Karpas-422 (cell line): Measurements from ENCODE around the gene BBIP1. TPM values are rescaled to one million over a fixed set of nuclear protein-coding genes. Genes with fewer than 3 reads are reported as not detected.

Experiments used
- DNase-seq: peaks from one replicate; pipeline ENCODE4 v3.0.0-alpha.2; 2015
- H2AFZ ChIP-seq: fragments of 200-600 bp; sonication (generic); 2 replicates; pipeline ENCODE4 v1.6.1; 2014; ENCODE audit warnings: antibody characterized with exemption, low read length, mixed read lengths
- H3K27ac ChIP-seq: fragments of 200-600 bp; sonication (generic); 2 replicates; pipeline ENCODE4 v1.5.1; 2014; ENCODE audit warnings: mild to moderate bottlenecking, low read length, moderate library complexity
- H3K27me3 ChIP-seq: fragments of 200-600 bp; sonication (generic); 2 replicates; pipeline ENCODE4 v1.6.1; 2014; ENCODE audit warnings: low read length, mixed read lengths
- H3K36me3 ChIP-seq: fragments of 200-600 bp; sonication (generic); 2 replicates; pipeline ENCODE4 v1.6.1; 2014; ENCODE audit warnings: low read length, mixed read lengths; ENCODE audit not compliant: insufficient read depth
- H3K4me1 ChIP-seq: fragments of 200-600 bp; sonication (generic); 2 replicates; pipeline ENCODE4 v1.6.1; 2014; ENCODE audit warnings: mild to moderate bottlenecking, low read length, mixed read lengths
- H3K4me2 ChIP-seq: fragments of 200-600 bp; sonication (generic); 2 replicates; pipeline ENCODE4 v1.6.1; 2014; ENCODE audit warnings: low read length, low read depth, mild to moderate bottlenecking; ENCODE audit not compliant: poor library complexity, severe bottlenecking
- H3K4me3 ChIP-seq: fragments of 200-600 bp; sonication (generic); 2 replicates; pipeline ENCODE4 v1.5.1; 2014; ENCODE audit warnings: mild to moderate bottlenecking, antibody characterized with exemption, low read length, mixed read lengths
- H3K79me2 ChIP-seq: fragments of 200-600 bp; sonication (generic); 2 replicates; pipeline ENCODE4 v1.6.1; 2014; ENCODE audit warnings: mild to moderate bottlenecking, low read length, mixed read lengths
- H3K9ac ChIP-seq: fragments of 200-600 bp; sonication (generic); 2 replicates; pipeline ENCODE4 v1.6.0; 2014; ENCODE audit warnings: low read length
- H3K9me2 ChIP-seq: fragments of 200-600 bp; sonication (generic), shearing (Covaris generic); replicated peaks from 2 replicates; pipeline ENCODE4 v1.6.0; 2014; ENCODE audit warnings: mild to moderate bottlenecking, low read length, moderate library complexity; ENCODE audit not compliant: insufficient read depth
- H3K9me3 ChIP-seq: fragments of 300-700, 200-600 bp; sonication (generic); 2 replicates; pipeline ENCODE4 v1.6.1; 2014; ENCODE audit warnings: low read length, mixed read lengths
- H4K20me1 ChIP-seq: fragments of 200-600 bp; sonication (generic); 2 replicates; pipeline ENCODE4 v1.6.1; 2014; ENCODE audit warnings: mild to moderate bottlenecking, antibody characterized with exemption, low read length, low read depth; ENCODE audit not compliant: insufficient read depth
- total RNA-seq: library from RNA; depleted of rRNA; stranded (reverse); fragments of >200 nt; shearing (Covaris generic); gene quantifications from 2 replicates; pipeline ENCODE4 v1.2.3, GENCODE V29; 2014; ENCODE audit warnings: low replicate concordance

The BBIP1 gene
- total RNA-seq, 1 experiment from 2014 or later = 53.8 TPM

DNA sequence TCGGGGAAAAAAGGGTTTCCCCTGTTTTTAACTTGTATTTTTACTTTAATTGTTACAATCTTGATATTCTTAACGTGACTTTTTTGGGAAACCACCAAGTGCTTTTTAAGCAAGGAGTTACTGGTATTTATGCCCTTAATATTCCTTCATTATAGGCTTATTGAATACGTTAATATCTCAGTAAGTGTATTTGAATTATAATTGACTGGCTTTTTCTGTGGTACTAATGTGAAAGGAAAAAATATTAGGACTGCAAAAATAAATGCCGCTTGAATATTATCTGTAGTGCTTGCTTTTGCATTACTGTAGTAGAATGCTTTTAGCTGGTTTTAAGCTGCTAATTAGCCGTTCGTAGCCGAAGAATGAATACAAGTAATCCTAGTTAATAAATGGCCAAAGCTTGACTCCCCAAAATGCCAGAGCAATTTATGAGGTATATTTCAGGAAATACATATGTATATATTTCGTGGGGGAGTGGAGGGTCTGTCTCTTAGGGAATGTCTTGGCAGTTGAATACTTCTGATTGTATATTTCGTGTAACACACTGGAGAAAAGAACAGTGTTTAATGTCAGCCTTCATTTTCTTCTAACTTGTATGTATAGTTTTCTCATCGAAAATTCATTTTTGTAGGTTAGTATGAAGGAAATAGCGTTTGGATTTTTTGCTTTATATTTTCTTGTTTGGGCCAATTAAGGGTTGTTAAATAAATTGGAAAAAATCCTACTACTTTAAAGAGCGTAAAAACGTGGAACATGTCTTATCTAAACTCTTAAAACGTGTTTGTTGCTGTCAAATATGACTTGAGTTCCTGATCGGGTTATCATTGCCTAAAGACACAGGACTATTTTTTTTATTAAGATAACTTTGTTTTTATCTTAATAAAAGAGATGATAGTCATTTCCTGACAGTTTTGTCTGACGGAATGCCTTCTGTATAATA is 45.7 kb downstream of the BBIP1 start:
- Histone ChIP-seq H3K27me3 (no peaks in the 10 kb centered on the region), H3K4me3 (peak overlapping the region; percentile 67), H3K27ac (peak overlapping the region; percentile 86), H3K9me2 (no peaks in the 10 kb centered on the region), H3K36me3 (peaks cover 6% of the 10 kb centered on the region; the same call in 1 of the 2 replicates), H3K4me2 (peak overlapping the region; percentile 95), H3K9ac (peak overlapping the region; percentile 83), H4K20me1 (no peaks in the 10 kb centered on the region), H2AFZ (0 out of 2 replicates have a peak overlapping the region, but pooled peaks have one; percentile 4), H3K9me3 (no peaks in the 10 kb centered on the region), H3K4me1 (peaks cover 51% of the 10 kb centered on the region), H3K79me2 (peaks cover 42% of the 10 kb centered on the region)
- peak; percentile 53 for DNase-seq

DNA sequence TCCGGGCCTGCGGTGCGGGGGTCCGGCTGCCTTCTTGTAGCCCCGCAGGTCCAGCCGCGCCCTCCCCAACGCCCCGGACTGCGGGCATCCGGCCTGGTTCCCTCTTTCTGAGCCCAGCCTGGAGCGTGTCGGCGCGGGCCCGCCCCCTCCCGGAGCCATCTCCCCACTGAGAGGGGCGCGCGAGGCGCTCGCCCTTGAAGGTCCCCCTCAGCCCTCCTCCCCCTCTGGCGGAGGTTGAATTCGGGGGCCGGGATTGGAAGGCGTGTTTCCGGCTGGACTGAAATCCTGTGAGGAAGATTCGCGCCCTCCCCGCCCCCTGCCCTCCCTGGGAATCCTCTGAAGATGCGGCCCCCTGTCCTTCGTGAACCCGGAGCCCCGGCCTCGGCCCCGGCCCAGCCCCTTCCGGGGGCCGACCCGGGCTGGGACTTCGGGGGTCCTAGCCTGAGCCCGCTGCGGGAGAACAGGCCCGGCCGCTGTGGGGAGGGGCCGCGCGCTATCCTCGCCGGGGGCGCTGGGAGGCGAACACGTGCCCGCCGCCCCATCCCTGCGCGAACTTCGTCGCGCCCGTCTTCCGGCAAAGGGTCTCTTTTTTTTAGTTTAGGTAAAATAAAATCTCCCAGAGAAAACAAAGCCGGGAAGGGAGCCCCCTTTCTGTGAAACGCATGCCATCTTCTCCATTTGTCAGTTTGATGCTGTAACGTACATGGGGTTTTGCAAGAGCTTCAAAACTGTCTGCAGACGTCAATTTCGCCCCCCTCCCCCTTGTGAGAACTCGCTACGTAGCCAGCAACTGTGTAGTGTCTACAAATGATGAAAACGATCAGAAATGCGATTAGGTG is 46.6 kb downstream of the BBIP1 start:
- H3K79me2 ChIP-seq = peaks cover 37% of the 10 kb centered on the region
- H2AFZ ChIP-seq = peak overlapping the region; percentile 56; the same call in 1 of the 2 replicates
- H3K9me2 ChIP-seq = no peaks in the 10 kb centered on the region

DNA sequence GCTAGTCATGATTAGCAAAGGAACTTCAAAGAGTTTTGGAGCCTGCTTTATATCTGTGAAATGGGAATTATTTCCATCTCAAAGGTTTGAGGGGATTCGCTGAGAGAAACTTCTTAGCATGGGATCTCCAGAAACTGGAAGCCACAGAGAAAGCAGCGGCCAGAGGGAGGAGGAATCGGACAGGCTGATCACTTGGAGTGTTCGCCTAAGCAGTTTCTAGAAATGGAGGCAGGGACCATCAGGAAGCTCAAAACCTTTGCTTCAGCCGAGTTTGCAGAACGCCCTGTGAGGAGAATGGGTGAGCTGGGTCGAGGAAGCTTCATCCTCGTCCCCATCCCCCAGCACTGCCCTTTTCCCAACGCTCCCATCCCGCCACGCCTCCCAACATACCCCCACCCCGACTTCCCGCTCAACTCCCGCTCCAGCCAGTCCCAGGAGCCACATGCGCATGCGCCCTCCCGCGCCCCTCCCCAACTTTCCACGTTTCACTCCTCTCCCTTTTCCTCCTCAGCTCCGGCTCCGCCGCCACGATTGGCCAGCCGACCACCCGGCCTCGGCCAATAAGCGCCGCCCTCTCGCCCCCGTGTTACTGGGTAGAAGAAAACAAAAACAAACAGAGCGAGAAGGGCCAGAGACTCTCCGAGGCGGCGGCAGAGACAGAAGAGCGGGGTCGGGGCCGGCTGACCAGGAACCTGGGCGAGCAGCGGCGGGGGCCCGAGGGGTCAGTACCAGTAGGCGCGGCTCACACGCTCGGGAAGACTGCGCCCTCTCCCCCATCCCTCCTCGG is 47.5 kb downstream of the BBIP1 start, which contains the start of gene PDCD4:
PDCD4 (plus strand) TSS at position 631 of the 787 bp plus-strand sequence. CDS start 4,100 bp downstream, outside the sequence.
- Histone ChIP-seq H3K27ac (peak within 1 kb of the TSS; percentile 86), H4K20me1 (no peaks in the 10 kb centered on the region), H3K4me3 (peak within 1 kb of the TSS; percentile 67), H3K4me1 (peaks cover 68% of the 10 kb centered on the region), H3K9ac (peak within 1 kb of the TSS; percentile 83), H3K4me2 (peak within 1 kb of the TSS; percentile 95), H2AFZ (peak within 1 kb of the TSS; percentile 56), H3K36me3 (peaks cover 6% of the 10 kb centered on the region; the same call in 1 of the 2 replicates), H3K9me2 (no peaks in the 10 kb centered on the region), H3K79me2 (peaks cover 37% of the 10 kb centered on the region), H3K27me3 (no peaks in the 10 kb centered on the region), H3K9me3 (no peaks in the 10 kb centered on the region)
- peak; percentile 97 for DNase-seq

More for the DNA sequence above, 46.6 kb downstream of the BBIP1 start:
- H3K9me3 ChIP-seq = no peaks in the 10 kb centered on the region
- H3K9ac ChIP-seq = peak overlapping the region; percentile 83
- no peaks in the 10 kb centered on the region for H3K27me3 ChIP-seq
- H4K20me1 ChIP-seq = no peaks in the 10 kb centered on the region
- peaks cover 59% of the 10 kb centered on the region for H3K4me1 ChIP-seq
- peak; percentile 91 for DNase-seq
- H3K27ac ChIP-seq = peak overlapping the region; percentile 86
- H3K4me2 ChIP-seq = peak overlapping the region; percentile 95
- H3K4me3 ChIP-seq = peak overlapping the region; percentile 67
- peaks cover 6% of the 10 kb centered on the region; the same call in 1 of the 2 replicates for H3K36me3 ChIP-seq

DNA sequence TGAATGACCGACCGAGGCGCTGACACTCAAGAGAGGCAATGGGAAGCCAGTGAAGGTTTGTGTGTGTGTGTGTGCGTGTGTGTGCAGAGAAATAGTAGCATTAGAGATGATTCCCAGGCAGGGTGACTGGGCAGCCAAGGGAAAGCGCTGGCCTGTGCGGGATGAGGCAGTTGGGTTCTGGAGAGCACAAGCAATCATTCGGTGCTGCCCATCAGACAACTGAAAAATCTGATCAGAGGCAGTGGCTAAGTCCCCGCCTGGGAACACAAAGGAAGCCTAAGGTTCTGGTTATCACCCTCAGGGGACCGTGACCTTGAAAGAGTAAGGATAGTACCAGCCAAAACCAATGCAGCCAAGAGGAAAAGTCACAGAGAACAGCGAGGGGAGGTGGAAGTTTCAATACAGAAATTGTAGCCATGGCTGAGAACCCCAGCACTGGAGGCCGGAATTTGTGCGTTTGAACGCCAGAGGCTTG is 48.1 kb downstream of the BBIP1 start:
- Histone ChIP-seq H3K27ac (peak overlapping the region; percentile 86; the same call in 1 of the 2 replicates), H3K79me2 (peaks cover 30% of the 10 kb centered on the region), H3K9me2 (no peaks in the 10 kb centered on the region), H3K36me3 (0 out of 2 replicates have a peak, but pooled peaks cover 2% of the 10 kb centered on the region), H3K4me1 (peaks cover 75% of the 10 kb centered on the region), H3K27me3 (no peaks in the 10 kb centered on the region), H3K4me2 (peak overlapping the region; percentile 95), H3K9me3 (no peaks in the 10 kb centered on the region), H2AFZ (peak overlapping the region; percentile 50; the same call in 1 of the 2 replicates), H4K20me1 (no peaks in the 10 kb centered on the region), H3K4me3 (peak overlapping the region; percentile 67), H3K9ac (peak overlapping the region; percentile 83)
- no peak for DNase-seq

DNA sequence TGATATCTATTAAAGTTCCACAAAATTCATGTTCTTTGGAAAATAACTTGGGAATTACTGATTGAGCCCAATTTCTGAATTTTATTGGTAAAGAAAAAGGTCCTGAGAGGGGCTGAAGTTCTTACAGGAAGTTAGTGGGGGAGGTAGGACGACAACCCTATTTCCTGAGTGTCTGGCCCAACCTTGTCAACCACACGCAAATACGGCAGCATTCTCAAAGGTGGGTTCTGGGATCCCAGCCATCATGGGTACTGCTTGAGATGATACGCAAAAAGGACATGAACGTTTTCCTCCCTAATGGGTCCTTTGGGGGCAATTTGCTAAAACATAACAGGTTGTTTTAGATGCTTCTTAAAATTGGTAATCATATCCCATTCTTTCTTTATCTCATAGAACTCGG is 50.0 kb downstream of the BBIP1 start:
- Histone ChIP-seq H3K4me1 (peaks cover 78% of the 10 kb centered on the region), H3K4me2 (peak overlapping the region; percentile 72), H3K9me3 (no peaks in the 10 kb centered on the region), H3K27ac (no peak overlapping the region), H2AFZ (no peak overlapping the region), H3K9ac (no peak overlapping the region), H3K4me3 (no peak overlapping the region), H4K20me1 (no peaks in the 10 kb centered on the region), H3K9me2 (no peaks in the 10 kb centered on the region), H3K79me2 (peaks cover 13% of the 10 kb centered on the region), H3K27me3 (no peaks in the 10 kb centered on the region), H3K36me3 (no peaks in the 10 kb centered on the region)
- no peak for DNase-seq

DNA sequence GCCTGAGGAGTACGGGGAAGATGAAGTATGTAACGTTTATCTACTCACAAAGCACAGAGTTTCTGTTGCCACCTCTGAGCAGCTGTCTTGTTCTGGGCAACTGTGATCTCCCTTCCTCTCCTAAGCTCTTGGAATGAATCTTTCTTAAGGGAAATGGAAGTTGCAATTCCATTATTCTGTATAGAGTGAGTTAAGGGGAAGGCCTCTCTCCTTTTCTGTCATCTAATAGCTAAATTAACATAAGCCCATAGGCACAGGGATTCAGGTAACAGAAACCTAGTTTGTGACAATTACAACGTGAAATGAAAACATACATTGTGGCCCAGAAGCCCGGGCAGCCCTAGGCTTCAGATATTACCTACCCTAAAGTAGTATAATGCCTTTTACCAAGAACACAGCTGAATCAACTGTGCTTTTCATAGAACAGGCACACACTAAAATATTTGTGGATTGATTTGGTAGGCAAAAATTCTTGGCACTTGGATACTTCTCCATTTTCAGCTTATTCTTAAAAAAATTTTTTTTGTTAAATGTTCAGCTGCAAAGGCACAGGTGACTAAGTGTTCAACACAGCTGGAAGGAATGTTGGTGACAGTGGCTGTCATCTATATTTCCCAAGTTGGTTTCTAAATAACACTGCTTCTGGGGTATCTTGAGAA is 51.0 kb downstream of the BBIP1 start:
- Histone ChIP-seq H3K9me2 (no peaks in the 10 kb centered on the region), H3K9ac (peak overlapping the region; percentile 56), H3K27me3 (no peaks in the 10 kb centered on the region), H3K4me2 (peak overlapping the region; percentile 72), H3K27ac (peak overlapping the region; percentile 79), H3K4me1 (peaks cover 68% of the 10 kb centered on the region), H3K4me3 (peak overlapping the region; percentile 53), H3K36me3 (no peaks in the 10 kb centered on the region), H2AFZ (peak overlapping the region; percentile 55; the same call in 1 of the 2 replicates), H3K79me2 (peaks cover 3% of the 10 kb centered on the region), H3K9me3 (no peaks in the 10 kb centered on the region), H4K20me1 (no peaks in the 10 kb centered on the region)
- peak; percentile 65 for DNase-seq
